ENCODE measurements around the gene TCAP.
"Not testable (repeated sequence)": the region's sequence is repeated elsewhere in the genome, so short reads cannot be mapped to it uniquely, and the experiment has no call there.

TCAP gene

DNA sequence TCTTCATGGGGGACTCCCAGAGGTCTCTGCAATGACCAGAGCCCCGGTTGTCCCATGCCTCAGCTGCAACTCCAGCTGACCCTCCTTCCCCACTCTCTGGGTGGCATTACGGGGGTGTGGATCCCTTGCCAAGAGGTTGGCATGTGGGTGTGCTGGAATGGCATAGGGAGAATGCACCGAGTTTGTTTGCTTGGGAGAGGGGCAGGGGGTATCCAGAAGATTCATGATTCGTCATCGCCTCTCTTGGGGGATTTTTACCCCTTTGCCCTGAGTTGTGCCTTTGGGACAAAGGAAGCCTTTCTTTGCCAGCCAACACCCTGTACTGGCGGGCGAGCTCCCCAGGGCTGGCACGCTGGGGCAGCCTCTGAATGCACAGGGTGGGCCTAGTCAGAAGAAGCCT lies 41.2 kb downstream of the TCAP start:
- DNase-seq: no peak

DNA sequence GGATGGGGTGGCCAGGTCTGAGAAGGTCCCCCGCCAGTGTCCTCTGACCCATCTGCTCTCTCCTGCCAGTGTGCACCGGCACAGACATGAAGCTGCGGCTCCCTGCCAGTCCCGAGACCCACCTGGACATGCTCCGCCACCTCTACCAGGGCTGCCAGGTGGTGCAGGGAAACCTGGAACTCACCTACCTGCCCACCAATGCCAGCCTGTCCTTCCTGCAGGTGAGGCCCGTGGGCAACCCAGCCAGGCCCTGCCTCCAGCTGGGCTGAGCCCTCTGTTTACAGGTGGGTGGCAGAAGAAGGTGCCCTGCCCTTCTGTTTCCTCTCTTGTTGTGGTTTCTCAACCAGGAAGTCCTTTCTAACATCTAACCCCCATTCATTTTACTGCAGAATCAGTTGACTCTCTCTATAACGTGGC lies 41.8 kb downstream of the TCAP start:
- no peak for DNase-seq

DNA sequence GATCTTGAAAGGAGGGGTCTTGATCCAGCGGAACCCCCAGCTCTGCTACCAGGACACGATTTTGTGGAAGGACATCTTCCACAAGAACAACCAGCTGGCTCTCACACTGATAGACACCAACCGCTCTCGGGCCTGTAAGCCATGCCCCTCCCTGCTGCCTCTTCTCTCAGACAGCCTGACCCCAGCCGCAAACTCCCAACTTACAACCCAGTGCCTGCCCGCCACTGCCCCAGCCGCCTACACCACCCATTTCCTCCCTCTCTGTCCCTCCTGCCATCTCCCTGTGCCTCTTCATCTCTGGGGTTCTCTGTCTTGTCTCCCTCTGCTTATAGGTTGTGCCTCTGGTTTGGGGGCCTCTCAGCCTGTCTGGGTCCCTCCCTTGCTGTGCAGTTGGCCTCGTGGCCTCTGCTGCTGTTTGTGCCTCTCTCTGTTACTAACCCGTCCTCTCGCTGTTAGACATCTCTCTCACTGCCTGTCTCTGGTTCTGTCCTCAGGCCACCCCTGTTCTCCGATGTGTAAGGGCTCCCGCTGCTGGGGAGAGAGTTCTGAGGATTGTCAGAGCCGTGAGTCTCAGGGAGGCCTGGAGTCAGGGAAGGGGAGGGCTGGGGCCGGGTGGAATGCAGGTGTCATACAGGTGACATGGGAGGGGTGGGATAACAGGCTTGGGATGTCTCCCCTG lies 44.3 kb downstream of the TCAP start:
- no peak for DNase-seq

DNA sequence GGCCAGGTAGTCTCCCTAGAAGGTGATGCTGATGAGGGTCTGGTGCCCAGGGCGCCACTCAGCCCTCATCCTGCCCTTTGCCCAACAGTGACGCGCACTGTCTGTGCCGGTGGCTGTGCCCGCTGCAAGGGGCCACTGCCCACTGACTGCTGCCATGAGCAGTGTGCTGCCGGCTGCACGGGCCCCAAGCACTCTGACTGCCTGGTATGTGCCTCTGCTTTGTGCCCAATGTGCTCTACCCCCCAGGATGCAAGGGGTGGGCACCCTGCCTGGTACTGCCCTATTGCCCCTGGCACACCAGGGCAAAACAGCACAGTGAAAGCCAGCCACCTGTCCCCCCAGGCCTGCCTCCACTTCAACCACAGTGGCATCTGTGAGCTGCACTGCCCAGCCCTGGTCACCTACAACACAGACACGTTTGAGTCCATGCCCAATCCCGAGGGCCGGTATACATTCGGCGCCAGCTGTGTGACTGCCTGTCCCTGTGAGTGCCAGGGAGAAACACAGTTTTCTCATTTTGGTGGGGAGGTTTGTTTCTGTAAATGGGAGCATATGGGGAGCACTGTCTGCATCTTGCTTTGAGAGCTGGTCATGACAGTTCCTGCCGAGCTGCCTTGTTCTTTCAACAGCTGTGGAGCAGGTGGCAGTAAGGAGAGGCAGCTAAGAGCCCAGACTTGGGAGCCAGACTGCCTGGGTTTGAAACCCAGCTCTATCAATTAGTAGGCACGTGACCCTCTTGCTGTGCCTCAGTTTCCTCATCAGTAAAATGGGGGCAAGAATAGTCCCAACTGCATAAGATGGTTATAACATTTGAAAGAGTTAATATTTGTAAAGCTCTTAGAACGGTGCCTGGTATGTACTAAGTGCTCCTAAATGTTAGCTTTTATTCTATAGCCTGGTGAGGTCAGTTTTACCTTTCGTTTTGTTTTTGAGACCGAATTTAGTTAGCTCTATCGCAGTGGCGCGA lies 45.1 kb downstream of the TCAP start:
- no peak for DNase-seq

DNA sequence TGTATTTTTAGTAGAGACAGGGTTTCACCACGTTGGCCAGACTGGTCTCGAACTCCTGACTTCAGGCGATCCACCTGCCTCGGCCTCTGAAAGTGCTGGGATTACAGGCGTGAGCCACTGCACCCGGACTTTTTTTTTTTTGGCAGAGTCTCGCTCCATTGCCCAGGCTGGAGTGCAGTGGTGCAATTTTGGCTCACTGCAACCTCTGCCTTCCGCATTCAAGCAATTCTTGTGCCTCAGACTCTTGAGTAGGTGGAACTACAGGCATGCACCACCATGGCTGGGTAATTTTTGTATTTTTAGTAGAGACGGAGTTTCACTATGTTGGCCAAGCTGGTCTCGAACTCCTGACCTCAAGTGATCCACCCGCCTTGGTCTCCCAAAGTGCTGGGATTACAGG lies 45.9 kb downstream of the TCAP start:
- not testable (repeated sequence) for DNase-seq

DNA sequence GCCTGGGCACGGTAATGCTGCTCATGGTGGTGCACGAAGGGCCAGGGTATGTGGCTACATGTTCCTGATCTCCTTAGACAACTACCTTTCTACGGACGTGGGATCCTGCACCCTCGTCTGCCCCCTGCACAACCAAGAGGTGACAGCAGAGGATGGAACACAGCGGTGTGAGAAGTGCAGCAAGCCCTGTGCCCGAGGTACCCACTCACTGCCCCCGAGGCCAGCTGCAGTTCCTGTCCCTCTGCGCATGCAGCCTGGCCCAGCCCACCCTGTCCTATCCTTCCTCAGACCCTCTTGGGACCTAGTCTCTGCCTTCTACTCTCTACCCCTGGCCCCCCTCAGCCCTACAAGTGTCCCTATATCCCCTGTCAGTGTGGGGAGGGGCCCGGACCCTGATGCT lies 46.7 kb downstream of the TCAP start:
- no peak for DNase-seq

DNA sequence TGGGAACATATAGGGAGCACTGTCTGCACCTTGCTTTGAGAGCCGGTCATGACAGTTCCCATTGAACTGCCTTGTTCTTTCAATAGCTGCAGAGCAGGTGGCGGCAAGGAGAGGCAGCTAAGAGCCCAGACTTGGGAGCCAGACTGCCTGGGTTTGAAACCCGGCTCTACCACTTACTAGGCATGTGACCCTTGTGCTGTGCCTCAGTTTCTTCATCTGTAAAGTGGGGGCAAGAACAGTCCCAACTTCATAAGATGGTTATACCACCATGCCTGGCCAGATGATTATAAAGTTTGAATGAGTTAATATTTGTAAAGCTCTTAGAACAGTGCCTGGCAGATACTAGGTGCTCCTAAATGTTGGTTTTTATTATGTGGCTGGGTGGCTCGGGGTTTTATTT lies 49.1 kb downstream of the TCAP start:
- no peak for DNase-seq

DNA sequence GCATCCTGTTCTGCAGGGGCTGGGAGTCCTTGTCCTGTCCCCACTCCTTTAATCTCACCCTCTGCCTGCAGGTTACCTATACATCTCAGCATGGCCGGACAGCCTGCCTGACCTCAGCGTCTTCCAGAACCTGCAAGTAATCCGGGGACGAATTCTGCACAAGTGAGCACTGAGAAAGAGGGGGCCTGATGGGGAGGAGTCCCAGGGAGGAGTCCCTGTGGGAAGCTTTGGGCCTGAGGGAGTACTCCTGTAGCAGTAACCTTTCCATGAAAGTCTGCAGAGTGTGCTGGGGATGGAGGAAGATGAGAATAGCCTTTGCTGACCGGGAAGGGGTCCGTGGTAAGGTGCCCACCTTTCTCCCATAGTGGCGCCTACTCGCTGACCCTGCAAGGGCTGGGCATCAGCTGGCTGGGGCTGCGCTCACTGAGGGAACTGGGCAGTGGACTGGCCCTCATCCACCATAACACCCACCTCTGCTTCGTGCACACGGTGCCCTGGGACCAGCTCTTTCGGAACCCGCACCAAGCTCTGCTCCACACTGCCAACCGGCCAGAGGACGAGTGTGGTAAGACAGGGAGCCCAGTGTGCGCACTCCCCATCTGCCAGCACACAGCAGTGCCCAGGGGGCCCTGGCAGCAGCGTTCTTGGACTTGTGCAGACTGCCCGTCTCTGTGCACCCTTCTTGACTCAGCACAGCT lies 50.4 kb downstream of the TCAP start:
- no peak for DNase-seq

Data from activated CD4-positive, CD25-positive, alpha-beta regulatory T cell (primary cell).